CD4-positive, alpha-beta T cell treated with Interleukin-6 for 4 hours (primary cell): ENCODE measurements around the gene AGMO.
A peak's percentile ranks its signal among the peaks of the same experiment; 100 is the strongest.

Experiments used
- DNase-seq: peaks from one replicate; pipeline ENCODE4 v3.0.0-alpha.2; 2020; ENCODE audit warnings: mixed read lengths

Gene AGMO

DNA sequence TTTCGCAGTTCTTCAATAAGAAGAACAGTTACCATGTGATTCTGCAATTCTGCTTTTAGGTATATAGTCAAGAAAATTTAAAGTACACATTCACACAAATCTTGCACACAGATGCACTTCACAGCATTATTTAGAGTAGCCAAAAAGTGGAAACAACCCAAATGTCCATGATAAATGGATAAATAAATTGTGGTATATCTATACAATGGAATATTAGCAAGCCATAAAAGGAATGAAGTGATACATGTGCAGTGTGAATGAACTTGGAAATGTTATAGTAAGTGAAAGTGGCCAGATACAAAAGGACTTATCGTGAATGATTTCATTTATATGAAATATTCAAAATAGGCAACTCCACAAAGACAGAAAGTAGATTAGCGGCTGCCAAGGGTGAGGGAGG, 109.1 kb downstream of the AGMO start:
- no peak for DNase-seq

DNA sequence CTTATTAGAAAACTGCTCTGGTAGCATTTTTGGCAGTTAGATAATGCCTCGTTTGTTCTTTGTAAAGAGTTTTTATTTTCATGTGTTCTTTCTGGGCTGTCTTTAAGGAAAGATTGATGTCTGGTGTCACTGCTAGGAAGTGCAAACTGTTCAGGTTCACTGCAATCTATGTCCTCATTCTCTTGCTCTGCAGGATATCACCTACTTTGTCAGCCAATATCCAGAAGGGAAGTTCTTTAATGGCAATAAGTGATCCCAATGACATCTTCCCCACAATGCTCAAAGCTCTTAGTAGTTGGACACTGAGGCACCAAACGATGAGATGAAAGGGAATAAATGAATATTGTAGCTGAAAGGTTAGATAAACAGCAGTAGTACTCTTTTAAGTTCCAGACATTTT, 115.1 kb downstream of the AGMO start:
- DNase-seq: no peak

DNA sequence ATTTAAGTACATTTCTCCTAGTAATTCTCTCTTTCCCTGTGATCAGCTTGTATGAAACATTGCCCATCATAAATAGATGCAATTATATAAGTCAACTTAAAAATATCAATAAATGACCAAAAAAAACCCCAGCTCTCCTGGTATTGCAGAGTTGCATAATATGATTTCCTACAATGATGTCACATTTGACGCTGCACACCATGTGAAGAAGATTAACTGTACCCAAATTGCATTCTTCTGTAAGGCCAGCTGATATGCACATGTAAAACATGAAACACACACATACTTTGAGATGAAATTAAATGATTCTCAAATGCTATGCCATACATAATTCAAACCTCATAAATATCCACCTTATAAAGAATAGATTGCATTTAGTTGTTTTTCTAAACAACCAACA, 115.5 kb downstream of the AGMO start:
- no peak for DNase-seq

DNA sequence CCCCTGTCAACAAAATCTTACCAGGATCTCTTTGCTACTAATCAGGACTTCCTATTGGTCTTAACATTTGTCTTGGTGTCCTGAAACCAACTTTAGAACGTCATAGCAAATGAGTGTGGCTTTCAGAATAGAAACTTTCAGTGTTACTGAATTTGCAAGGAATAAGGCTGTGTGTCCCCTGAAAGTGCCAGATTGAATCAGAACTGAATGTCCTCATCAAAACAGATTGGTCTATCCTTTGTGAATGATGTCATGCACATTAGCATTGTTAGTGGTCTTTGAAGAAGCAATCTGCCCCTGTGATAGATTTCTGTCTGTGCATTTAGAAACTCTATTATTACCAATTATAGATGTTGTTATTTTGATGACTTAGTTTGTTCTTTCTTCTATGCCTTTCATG, 119.9 kb downstream of the AGMO start:
- no peak for DNase-seq

DNA sequence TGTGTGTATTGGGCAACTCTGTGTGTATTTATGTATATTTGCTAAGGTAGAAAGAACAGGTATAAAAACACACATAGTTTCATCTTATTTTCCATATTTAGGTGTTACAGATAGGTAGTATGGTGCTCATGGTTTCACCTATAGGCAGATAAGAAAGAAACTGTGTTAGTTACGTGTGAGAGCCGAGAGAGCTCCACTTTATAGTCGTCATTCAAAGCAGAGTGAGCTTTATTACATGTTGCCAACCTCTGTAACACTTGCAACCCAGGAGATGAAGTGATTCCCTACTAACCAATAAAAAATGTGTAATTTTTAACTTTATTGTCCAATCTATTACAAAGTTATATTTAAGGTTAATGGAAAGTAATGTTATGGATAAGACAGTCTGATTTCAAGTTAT, 121.3 kb downstream of the AGMO start:
- DNase-seq: no peak

DNA sequence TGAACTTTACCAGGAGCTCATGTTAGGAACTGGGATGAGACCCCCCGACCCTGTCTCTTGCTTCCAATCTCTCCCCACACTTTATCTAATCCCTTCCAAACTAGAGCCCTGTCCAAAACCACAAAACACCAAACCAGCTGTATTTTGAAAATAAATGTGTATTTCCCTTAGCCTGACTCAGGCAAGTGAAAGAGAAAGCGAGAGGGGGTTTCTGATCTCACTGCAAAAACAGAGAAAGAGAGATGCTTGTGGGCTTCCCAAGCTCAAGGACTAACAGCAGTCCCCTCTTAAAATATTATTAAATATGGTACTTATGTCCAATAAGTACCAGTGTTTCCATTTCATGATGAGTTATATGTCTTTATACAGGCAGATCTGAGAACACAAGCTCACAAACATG, 122.0 kb downstream of the AGMO start:
- no peak for DNase-seq

DNA sequence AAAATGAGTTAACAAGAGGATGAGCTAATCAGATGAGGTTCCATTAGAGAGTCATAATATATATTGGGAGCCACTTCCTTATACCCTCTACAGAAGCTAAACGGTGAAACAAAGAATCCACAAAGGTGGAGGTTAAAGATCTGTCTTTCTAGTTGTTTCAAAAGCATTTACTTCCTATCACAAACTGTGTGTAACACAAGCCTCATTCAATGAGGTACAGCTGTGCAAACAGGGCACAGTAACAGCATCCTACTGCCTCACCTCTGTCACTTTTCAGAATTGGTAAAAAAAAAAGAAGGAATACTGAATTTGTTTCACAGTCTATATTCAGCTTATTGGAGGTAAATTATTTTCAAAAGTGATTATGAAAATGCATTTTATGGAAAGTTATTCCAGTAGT, 128.7 kb downstream of the AGMO start:
- no peak for DNase-seq

DNA sequence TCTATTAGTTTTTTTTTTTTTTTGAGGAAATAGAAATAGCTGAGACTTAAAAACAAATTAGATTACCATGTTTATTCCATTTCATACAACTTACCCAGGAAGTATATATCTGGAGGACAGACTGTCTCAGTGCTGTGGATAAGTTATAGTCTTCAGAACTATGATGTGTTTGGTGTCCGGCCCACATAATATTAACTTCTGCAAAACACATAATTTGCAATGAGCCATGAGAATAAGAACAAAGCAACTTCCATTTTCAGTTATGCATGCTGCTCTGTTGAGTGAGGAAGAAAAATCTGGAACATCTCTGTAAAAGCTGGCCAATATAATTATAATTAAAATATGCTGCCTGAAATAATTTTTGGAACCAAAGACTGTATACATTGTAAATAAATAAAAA, 130.9 kb downstream of the AGMO start:
- no peak for DNase-seq

DNA sequence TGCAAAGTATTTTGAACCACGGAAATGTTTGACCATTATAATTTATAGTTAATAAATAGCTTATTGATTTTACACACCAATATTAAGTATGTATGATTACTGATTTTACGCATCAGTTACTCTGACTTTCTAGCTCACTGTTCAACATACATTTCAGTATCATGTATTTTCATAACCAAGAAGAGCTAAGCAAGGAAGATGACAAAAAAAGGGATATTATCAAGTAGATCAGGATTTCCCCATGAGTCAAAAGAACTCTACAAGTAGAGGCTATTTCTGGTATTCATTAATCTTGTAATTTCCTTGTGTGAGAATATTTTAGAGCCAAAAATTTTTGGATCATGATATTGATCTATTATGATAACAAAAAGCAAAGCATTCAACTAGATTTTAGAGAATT, 131.6 kb downstream of the AGMO start:
- no peak for DNase-seq

DNA sequence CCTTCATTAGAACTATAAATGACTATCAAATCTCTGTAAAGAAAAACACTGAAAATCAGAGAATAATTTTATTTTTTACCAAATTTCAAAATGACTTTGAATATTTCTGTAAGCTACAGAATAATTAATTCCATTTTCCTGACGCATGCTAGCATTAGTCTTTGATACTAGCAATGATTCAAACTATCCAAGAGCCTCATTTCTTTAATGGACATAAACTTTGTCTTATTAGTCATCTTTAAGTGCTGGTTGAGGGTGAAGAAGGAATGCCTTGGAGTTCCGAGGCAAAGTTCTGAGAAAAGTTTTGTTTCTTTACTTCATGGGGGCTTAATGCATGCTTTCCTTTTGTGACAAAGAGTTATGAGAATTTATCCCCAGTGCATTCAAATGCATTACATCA, 137.3 kb downstream of the AGMO start:
- DNase-seq: no peak

DNA sequence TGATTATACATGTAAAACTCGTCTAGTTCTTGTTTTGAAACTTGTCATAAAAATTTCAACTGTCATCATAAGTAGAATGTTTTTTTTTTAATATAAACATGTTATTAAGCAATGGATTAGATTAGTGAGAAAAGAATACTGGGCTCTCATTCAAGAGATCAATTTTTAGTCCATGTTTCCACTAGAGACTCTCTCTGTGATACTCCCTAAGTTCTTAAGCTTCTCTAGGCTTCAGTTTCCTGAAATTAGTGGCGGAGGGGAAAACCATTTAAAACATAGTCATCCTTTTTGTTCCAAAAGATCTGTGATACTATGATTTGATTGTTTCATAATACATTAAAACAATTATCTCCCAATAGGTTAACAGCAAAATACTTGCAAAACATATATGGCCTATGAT, 142.2 kb downstream of the AGMO start:
- no peak for DNase-seq

DNA sequence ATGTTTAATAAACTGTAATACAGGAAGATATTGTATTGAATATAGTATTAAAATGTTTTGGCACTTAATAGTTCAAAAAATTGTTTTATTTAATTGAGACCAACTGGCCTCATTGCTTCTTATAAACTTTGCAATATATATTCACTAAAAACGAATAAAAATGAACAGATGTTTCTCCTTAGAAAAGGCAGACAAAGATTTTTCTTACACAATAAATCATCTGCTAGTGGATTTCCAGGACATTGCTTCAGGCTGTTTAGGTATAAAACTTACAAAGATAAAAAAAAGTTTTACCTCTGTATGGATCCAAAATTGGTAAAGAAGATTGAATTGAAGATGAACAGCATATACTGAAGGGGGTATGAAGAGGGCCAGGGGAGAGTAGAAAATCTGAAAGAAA, 143.6 kb downstream of the AGMO start:
- no peak for DNase-seq

DNA sequence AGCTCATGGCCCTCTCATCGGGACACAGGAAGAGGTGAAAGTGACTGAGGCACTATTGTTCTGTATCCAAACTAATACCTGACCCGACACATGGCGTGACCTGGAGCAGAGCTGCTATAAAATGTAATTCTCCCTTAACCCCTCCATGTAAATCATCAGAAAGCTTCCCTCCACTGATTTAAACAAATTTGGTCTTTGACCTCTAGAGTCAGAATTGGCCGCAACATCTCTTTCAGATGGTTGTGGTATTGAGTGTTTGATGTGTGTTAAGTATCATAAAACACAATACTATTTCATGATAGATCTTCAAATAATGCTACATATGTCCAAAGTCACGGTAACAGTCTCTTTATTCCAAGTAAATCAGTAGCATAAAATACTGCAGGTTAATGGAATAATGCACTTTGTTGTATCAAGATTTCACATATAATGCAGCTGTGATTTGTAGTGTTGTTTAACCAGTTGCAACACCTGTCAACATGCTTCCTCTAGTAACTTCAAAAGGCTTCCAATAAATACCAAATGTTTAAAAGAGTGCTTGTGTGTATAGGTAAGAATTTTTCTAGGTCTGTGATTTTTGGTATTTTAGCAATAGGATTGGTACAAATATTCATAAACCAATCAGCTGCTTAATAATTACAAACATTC, 144.3 kb downstream of the AGMO start:
- no peak for DNase-seq

DNA sequence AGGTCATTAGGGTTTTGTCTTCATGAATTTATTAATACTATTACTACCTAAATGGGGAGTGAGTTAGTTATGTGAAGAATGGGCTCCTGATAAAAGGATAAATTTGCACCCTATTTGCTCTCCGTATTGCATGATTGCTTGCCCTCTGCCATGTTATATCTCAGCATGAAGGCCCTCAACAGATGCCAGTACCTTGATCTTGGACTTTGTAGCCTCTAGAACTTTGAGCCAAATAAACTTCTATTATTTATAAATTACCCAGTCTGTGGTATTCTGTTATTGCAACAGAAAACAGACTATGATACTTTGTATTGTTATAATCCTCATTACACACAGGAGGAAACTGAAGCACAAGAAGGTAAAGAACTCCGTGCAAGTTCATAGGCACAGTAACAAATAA, 150.8 kb downstream of the AGMO start:
- no peak for DNase-seq

DNA sequence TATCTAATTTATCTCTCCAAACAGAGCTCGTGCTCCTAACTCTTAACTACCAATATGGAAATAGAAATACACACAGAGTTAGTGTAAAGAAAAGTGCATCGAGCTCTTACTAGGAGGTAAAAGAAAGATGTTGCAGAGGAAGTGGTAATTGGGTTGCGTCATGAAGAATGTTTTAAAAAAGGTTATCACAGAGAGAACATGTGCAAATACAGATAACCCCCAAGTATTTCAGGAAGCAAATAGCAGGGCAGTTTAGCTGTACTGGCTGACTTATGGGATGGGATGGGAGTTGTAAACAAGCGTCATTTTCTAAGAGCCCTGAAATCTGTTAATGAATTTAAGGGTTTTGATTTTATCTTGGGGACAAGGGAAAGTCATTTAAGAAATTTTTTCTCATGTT, 153.9 kb downstream of the AGMO start:
- no peak for DNase-seq

DNA sequence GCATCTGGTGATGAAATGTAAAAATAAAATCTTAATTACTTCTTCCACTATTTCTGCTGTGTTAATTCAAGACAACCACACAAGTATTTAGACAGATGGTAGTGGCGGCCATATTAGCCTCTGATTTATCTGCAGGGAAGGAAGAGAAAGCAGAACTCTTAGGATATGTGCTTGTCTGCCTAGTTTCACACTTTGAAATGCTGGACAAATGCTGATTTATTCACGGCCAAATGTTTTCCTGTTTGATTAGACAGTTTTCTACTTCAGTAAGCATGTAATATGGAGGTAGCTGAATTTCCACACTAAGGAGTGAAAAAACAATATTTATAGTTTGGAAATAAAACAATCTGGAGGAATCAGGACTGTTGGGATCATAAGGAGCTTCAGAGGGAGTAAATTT, 158.1 kb downstream of the AGMO start:
- no peak for DNase-seq

DNA sequence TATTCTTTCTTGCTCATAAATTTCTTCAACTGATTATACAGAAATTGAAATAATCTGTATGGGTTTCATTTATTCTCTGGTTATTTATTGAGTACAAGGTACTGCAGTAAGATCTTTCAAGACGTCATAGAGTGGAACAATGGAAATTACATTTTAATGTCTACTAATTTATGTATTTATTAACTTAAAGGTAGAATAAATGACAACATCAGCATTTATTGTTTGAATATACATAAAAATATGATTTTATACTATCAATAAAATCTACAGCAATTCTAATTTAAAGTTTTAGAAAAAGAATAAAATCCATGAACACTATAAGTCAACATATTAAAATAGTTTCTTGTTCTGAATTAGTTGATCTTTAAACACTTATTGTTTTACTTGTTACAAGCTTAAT, 158.5 kb downstream of the AGMO start:
- DNase-seq: no peak

DNA sequence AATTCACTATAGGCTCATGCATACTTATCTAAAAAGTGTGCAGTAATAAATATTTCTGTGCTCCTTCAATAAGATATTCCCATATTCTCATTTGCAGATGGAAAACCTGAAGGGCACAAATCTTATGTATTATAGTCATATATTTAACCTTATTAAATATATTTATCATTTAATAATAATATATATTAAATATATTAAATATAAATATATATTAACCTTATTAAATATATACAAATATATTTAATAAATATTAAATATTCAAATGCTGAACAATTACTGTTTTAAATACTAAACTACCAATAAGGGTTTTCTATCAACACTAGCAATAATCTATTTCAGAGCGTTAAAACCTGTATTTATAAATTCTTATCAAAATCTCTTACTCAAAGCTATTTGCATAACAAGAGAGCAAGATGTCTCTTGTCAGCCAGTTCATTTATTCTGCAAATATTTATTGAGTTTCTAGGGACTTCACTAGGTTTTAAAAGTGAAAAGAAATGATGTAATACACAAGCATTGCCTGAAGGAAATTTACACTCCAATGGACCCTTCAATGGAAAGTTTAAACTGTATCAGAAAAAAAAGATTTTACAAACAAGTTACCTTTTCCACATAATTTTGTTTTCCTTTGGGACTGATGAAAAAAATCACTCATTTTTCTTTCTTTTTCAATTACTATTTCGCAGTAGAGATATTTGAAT, 159.2 kb downstream of the AGMO start:
- DNase-seq: no peak

DNA sequence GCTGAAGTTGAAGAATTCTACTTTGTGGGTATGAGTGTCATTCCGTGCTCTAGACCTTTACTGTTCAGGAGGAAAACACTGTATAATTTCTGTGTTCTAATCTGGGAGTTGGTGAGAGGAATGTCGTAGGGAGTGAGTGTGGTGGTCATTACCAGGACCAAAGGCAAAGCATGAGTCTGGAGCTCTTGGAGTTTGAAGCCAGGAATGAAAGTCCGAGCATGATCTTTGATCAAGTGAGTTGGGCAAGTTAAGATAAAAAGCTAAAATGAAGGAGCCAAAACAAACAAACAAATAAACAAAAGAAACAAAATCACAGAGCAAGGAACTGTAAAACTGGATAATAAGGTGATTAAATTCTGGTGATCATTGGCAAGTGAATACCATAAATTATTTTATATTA, 161.4 kb downstream of the AGMO start:
- no peak for DNase-seq

DNA sequence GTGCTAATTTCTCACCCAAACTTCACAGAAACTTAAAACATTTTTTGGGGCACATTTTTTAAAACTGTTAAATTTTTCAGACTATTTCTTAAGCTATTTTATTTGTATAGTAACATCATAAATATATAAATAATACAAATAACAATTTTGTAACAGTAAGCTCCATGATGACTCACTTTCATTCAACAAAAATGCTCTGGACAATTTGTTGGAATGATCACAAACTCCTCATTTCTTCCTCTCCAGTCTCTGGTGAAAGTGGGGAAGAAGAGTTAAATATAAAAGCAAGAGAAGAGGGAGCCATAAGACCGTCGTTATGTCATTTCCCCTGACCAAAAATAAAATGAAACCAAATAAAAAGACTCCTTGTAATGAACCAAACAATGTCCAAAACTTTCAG, 162.4 kb downstream of the AGMO start:
- DNase-seq: no peak

DNA sequence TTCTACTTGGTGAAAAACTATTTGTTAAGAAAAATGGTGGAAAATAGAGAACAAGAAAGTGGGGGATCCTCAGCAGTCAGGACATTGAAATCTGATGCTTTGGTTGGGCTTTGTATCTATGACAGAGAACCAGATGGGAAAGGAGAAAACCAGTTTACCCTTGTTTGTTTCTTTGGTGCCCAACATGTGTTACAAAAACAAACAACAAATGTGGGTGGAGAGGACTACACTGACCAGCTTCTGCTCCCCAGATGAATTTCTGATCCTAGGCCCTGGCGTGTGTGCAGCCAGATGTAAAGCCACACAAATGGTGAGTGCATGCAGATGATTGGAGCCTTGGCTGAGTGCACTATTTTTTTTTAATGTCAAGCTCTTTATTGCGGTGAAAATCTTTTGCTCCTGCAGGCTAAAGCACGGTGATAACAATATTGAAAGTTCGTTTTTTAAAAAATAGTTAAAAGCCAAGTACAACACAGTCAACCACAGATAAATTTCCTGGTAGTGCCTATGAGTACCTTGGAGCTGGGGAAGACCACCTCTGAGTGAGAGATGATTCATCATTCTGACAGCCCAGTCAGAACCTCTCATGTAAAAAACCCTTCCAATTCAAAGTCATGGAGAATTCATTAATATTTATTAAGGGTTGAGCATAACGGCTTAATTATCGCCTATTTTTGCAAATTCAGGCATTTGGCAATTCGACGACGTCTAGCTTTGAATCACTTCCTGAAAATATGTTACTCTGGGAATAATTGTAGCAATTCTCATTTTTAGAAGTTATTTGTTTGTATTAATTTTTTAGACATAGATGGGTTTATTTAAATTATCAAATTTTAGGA, 163.7 kb downstream of the AGMO start:
- no peak for DNase-seq

DNA sequence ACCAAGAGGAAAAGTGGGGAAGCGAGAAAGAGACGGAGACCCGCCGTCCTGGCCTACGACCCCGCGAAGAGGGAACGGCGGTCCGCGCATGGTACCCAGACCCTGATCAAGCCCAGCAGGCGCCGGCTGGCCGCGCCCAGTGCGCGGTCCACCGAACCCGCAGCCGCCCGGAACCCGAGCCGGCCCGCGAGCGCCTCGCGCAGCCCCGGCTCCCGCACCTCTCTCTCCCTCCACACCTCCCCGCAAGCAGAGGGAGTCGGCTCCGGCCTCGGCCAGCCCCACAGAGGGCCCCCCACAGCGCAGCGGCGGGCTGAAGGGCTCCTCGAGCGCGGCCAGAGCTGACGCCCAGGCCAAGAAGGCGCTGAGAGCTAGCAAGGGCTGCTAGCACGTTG, 164.7 kb downstream of the AGMO start:
- DNase-seq: peak; percentile 1

DNA sequence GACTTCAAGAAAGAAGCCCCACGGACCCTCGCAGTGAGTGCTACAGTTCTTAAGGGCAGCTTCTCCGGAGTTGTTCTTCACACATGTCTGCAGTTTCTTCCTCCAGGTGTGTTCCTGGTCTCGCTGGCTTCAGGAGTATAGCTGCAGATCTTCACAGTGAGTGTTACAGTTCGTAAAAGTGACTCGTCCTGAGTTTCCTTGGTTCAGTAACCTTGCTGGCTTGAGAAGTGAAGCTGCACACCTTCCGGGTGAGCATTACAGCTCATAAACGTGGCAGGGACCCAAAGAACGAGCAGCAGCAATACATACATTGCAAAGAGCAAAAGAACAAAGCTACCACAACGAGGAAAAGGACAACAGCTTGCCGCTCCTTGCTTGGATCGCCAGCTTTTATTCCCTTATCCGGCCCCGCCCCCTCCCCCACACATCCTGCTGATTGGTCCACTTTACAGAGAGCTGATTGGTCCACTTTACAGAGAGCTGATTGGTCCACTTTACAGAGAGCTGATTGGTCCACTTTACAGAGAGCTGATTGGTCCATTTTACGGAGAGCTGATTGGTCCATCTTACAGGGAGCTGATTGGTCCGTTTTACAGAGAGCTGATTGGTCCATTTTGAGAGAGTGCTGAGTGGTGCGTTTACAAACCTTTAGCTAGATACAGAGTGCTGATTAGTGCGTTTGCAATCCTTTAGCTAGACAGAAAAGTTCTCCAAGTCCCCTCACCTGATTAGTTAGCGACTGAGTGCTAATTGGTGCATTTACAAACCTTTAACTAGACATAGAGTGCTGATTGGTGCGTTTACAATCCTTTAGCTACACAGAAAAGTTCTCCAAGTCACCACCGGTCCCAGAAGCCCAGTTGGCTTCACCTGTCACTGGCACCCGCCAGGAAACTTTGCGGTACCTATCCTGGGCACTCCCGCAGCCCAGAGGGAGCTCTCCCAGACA, 165.3 kb downstream of the AGMO start:
- DNase-seq: no peak
